GM21786 (cell line): ENCODE data around the gene IVNS1ABP.
"Not testable (repeated sequence)": the region's sequence is repeated elsewhere in the genome, so short reads cannot be mapped to it uniquely, and the experiment has no call there.

Experiments
- ATAC-seq: cut with Tn5 transposase; IDR thresholded peaks from one replicate; pipeline ENCODE4 v1.9.1; 2021; ENCODE audit not compliant: unreplicated experiment

The IVNS1ABP gene

DNA sequence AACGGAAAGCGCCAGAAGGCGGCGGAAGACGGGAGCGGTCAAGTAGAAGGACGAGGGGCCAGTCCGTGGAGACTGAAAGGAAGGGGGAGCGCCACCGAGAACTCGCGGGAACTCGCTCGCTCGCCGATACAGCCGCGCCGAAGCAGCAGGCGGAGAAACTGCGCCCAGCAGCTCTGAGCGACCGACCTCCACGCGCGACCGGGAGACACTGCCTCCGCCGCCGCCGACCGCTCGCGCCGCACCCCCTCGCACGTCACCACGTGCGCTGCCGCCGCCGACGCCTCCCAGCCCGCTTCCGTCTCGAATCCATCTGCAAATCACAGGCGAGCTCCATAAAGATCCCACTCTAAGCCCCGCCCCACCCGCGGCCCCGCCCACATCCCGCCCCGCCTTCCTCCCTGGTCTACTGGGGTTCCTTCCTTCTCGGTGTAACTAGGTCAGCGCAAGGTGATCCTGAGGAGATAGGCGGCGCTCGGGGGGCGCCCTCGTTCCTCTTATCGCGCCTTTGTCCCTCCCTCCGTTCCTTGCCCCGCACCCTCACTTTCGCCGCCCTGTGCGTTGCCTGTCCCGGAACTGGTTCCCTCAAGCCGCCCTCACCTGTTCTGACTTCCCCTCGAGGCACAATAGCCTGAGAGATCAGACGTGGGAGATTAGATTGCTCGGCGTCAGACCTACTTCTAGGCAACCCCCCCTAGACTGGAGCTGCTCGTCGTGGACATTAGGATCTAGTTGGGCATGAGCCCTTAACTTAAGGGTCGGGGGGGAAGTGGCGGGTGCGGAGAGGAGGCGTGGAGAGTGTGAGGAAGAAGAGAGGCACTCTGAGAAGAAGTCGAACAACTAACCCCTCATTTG, at the start of gene IVNS1ABP:
IVNS1ABP (minus strand) TSS at position 210 of the 852 bp plus-strand sequence. CDS start 7,750 bp downstream, outside the sequence.
- ATAC-seq, result peak; percentile 73

DNA sequence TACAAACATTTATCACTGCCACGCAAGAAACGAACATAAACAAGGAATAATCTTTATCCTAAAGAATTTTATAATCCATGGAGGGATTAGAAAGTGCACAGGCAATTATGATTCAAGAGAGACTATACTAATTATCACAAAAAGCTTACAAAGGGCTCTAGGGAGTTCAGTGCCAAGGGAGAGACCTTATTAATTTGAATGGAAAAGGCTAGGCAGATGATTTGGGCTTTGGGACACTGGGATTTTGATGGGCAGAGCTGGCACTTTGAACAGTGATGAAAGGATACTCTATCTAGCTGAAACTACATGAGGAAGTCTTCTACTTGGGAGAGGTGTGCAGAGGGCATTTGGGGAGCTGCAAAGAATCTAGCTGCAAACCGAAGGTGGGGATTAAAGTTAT, 48.9 kb upstream of the IVNS1ABP start:
- ATAC-seq, result no peak

DNA sequence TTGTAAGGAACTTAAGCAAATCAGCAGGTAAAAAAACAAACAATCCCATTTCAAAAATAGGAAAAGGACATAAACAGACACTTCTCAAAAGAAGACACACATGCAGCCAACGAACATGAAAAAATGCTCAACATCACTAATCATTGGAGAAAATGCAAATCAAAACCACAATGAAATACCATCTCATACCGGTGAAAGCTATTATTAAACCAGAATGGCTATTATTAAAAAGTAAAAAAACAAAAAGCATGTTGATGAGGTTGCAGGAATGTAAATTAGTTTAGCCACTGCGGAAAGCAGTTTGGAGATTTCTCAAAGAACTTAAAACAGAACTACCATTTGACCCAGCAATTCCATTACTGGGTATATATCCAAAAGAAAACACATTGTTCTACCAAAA, 47.5 kb upstream of the IVNS1ABP start:
- not testable (repeated sequence) for ATAC-seq

DNA sequence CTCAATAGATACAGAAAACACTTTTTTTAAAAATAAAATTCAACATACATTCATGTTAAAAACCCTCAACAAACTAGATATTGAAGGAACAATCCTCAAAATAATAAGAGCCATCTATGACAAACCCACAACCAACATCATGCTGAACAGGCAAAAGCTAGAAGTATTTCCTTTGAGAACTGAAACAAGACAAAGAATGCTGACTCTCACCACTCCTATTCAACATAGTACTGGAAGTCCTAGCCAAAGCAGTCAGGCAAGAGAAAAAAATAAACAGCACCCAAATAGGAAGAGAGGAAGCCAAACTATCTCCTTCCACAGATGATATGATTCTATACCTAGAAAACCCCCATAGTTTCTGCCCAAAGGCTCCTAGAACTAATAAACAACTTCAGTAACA, 46.2 kb upstream of the IVNS1ABP start:
- no peak for ATAC-seq

DNA sequence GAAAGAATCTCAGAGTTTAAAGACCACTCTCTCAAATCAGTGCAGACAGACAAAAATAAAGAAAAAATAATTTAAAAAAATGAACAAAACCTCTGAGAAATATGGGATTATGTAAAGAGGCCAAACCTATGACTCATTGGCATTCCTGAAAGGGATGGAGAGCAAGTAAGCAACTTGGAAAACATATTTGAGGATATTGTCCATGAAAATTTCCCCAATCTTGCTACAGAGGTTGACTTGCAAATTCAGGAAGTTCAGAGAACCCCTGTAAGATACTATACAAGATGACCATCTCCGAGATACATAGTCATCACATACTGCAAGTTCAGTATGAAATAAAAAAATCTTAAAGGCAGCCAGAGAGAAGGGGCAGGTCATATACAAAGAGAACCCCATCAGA, 43.7 kb upstream of the IVNS1ABP start:
- ATAC-seq, result no peak

DNA sequence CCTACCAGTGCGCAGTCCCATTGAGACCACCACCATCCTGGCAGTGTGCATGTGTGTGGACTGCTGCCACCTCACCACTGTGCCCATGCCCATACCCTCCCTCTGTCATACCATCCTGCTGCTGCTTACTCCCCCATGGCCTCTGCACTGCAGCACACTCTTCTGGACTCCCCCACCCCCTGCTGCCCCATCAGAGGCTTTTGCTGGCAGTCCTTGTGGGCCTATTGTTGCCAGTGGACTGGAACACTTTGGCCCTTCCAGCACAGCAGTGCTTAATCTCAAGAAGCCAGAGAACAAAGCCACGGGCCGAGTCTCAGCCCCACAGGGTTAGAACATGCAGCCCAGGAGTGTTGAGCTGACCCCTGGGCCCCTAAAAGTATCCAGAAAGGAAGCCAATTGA, 41.9 kb upstream of the IVNS1ABP start:
- no peak for ATAC-seq

DNA sequence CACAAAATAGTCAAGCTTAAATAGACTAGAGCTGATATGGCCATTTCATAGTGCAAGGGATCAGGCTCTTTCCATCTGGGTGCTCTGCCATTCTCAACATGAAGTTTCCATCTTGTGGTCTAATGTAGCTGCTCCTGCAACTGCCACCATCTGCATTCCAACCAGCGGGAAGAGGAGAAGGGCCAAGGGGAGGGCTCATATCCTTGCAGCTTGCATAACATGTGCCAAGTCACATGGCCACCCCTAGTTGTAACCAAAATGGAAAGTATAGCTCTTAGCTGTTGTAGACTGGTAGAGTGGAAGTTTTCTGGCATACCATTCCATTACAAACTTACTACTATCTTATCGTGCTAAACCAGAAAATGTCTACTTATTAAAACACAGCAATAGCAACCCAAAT, 38.9 kb upstream of the IVNS1ABP start:
- no peak for ATAC-seq

DNA sequence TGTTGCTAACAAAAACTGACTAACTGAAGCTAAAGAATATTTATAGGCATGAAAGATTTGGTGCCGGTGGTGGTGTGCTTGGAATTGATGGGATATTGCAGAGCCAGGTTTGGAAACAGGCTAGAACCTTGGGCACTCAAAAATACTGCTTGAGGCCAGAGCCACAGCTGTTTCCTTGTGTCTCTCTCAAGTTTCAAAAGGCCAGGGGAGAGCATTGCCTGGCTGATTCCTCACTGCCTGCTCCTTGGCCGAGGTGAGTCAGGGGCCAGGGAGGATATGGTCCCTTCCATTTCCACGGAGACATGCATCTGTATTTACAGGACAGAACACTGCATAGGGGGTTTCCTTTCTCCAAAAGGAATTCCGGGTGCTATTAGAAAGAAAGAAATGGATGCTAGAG, 36.1 kb upstream of the IVNS1ABP start:
- no peak for ATAC-seq

DNA sequence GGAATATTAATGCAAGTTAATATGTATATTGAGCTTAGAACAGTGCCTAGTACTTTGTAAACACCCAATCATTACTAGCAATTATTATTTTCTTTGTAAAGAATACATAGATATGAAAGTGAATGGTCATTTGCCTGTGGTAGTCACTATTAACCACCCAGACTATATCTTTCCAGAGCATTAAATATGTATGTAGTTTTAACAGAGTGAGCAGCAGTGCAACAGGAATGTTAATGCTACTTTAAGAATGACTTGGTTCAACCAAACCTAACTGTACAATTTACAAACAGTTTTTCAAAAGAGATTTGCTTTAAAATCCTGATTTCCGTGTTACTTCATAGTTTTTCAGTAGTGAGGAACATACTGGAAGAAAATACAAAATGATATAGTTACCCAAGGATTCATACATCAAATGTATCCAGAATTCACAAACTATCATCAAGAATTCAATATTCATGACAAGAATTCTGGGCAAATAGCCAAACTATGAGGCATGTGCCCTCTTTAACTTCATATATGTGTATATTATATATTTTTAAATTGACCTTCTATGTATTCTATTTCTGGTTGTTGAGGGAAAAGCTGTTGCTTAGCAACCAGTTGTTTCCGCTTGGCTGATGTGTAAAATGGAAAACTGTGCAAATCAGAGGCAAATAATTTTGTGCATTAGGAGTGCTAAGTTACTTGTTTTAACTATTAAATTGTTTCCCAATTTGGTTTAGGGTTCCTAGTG, 34.9 kb upstream of the IVNS1ABP start:
- ATAC-seq, result no peak

DNA sequence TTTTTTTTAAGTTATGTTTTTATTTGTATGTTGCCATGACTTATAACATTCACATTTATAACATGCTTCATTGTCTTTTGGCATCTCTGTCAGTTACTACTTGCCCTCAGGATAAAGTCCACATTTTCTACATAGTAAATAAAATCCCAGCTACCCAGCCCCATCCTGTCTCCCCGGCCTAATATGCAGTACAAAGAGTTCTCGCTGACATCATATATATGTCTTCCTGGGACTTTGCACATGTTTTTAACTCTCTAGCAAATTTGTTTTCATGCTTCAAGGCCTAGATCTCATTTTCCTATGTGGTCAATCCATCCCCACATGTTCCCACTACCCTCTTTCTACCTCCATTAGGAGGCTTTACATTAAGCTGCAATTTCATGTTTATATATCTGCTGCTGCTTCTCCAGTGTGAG, 33.0 kb upstream of the IVNS1ABP start:
- no peak for ATAC-seq

DNA sequence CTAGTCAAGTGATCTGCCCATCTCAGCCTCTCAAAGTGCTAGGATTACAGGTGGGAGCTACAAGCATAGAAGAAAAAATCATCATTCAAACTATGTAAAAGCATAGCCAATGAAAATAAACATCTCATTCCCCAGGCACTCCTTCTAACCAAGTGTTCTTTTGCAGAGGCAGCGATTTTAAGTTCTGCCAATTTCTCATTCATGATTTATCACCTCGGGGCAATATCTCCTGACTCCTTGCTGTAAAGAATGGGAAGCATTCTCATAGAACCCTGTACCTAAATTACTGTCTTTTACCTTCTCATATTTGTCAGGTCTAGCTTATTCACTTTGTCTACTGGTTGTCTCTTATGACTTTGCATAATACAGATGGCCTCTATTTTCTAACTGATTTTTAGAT, 32.5 kb upstream of the IVNS1ABP start:
- no peak for ATAC-seq

DNA sequence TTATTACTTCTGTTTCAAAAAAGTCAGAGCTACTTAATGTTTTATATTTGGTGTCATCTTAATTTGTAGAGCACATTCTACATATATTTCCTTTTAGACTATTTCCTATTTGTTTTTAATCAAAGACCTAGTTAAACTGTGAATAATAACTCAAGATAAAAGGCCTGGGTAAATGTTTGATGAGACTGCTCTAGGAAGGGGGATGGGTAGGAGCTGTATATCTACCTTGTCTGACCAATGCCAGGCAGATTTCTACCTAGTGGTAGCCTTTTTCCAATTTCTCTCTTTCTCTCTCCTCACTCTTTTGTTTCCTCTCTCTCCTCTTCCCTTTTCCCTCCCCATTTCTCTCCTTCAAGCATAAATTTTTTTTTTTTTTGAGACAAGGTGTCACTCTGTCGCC, 31.9 kb upstream of the IVNS1ABP start:
- no peak for ATAC-seq

DNA sequence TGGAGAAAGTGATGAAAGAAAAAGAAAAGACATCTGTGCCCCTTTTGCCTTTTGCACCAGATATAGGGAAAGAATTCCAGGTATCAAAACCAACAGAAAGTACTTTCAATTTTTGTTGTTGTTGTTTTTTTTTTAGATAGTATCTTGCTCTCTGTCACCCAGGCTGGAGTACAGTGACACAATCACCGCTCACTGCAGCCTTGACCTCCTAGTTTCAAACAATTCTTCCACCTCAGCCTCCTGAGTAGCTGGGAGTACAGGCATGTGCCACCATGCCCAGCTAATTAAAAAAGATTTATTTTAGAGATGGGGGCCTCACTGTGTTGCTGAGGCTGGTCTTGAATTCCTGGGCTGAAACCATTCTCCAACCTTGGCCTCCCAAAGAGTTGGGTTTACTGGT, 31.3 kb upstream of the IVNS1ABP start:
- no peak for ATAC-seq

DNA sequence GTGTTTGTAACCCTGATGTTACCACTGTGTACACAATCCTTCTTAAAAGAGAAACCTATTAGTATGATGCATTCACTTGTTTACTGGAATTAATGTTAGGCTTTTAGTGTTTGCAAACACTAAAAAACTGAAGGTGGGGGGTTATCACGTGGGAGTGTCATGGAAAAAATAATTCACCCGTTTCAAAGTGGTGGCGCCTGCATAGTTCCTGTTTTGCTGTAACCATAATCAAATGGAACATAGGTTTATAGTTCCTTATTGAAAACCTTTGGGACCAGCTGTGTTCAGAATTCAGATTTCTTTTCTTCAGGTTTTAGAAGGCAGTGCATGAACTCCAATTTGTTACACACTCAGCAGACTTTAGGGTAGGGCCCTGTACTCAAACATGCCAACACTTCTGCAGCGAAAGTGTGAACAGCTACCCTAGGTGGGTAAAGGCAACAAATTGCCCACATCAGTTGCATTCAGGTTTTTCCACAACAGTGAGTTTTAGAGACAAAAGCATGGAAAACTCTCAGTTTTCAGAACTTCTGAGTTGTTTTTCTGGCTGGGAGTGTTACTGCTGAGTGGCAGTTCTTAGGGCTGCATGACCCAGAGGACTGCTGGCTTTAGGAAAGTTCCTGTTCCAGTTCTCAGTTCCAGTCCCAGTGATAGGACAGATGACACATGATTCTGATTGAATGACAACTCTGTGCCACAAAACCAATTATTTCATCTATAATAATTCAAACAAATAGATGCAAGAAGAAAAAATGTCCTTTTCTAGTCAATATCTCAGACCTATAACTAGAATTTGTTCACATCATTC, 29.1 kb upstream of the IVNS1ABP start:
- ATAC-seq, result no peak

DNA sequence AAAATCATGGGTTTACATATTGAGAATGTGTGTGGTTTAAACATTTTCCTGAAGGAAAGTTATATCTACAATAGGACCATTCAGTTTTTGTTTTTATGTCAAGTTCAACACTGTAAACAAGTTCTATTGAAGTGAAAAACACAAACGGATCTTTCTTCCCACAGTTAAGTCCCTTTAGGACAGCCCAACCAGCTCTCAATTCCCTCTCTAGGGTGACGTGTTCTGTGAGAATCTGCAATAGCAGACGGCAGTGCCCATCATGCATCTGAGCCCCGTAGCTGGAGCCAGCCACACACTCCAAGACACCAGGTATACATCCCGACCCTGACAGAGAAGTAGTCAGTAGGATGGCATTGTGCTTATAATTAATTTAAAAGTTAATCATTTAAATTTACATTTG, 26.3 kb upstream of the IVNS1ABP start:
- ATAC-seq, result no peak

DNA sequence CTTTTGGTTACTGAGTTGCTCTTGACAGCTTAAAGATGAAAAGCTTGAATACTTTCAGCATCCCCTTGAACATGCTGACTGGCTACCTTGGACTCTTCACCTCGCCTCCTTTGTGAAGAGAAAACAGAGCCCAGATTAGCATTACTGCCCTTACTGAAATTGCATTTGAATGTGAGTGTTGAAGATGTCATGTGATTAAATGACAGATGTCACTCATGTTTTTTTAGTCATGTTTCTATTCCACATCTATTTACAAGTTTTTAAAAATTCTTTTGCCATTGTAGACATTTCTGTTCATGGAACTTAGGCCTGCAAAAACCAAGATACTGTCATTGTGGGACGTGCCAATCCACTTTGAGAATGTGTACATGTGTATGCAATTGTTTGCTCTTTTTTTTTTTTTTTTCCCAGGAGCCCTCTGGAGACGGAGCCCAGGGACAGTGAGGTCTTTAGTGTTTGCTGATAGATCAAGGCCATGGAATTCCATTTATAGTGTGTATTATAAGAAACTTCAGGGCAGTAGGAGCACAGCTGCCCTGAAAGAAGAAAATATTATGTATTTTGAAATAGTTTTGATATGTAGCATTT, 25.7 kb upstream of the IVNS1ABP start:
- no peak for ATAC-seq

DNA sequence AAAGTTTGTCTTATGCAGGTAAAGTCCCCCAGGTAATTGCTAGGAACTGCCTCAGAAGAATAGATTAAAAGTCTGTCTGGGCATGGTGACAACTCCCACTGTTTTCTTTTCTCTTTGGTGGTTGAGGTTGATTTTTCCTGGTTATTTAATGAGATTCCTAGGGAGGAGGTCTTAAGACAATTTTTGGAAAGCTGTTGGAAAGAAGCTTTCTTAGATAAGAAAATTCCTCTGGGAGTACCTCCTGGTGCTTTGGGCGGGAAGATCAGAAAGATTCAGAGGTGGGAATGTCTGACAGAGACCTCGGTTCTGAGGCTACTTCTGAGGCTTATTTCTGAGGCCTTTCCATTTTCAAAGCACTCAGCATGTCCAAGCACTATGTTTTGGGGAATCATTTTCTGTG, 25.0 kb upstream of the IVNS1ABP start:
- no peak for ATAC-seq

DNA sequence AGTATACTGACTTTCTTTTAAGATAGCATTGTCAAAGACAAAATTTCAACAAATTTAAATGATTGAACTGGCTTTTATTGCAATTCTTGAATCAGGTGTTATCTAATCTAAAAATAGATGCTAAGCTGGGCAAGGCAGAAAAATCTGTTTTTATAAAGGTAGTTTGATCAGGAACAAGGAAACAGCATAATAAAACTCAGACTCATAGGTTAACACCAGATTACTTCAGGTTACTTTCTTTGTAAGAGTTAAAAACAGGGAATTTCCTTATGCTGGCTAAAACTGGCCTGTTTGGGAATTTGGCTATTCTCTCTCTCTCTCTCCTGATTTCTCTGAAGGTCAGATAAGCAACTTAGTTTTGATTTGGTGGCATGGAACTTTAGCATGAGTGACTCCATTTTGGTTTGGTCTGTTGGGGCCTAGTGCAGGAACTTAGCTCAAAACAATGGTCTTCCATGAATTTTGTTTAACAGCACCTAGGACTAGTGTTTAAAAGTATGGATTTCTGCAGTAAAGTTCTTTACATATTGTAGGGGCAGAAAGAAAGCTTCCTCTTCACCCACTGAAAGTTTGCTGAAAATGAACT, 24.2 kb upstream of the IVNS1ABP start:
- ATAC-seq, result no peak

DNA sequence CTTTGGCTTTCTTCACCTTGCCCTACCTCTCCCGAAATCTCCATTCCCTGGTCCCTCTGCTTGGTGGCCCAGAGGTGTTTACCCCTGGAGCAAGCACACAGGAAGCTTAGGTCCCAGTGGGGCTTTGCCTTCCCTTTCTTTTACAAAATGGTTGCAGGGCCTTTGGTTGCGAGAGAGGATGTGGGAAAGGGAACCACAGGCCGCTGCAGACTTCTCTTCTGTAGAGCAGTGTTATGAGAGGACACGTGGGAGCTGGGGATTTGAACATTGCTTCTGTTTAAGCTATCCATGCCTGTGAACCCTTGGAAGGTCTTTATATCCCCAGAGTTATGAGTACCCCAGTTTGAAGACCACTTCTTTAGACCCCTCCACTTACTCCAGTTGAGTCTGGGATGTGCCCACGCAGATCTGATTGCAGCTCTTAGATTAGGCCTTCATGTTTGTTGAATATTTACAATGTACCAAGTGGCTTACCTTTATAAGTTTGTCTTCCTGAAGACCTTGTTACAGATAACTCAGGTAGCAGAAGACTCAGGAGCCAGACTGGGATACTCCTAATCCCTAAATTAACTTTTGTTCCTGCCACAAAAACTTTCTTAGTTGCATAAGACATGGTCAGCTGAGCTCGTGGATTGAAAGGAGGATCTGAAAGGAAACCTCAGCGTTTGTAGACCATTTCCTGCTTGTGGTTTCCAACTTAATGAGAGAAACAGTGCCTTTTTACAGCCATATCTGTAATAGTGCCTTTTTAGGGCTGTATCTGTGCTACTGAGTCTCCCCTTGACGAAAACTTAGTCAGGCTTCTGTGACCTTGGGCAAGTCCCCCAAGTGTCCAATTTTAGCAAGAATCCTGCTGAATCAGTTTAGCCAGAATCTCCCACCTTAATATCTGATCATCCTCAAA, 21.9 kb upstream of the IVNS1ABP start:
- peak; percentile 97 for ATAC-seq

DNA sequence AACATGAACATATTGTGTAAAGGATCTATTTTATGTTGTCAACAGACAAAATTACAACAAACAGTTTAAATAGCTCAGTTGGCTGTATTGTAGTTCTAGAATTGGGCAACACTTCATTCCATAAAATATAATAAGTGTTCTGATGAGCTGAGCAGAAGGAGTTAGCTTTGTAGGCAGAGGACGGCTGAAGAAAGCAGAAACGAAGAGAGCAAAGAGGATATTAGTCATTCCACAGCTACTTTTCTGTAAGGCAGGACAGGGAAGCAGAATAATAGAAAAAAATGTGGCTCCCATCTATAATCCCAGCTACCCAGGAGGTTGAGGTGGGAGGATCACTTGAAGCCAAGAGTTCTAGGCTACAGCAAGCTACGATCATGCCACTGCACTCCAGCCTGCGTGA, 20.2 kb upstream of the IVNS1ABP start:
- ATAC-seq, result no peak
